SH-SY5Y (cell line): ENCODE data around the gene ZNF331.

ENCODE experiments used
- GATA2 ChIP-seq: IDR thresholded peaks from 2 replicates; pipeline ENCODE4 v1.6.1; 2011; ENCODE audit warnings: mild to moderate bottlenecking, low read depth, low read length
- GATA3 ChIP-seq: IDR thresholded peaks from 2 replicates; pipeline ENCODE4 v1.6.1; 2011; ENCODE audit warnings: low read depth, mild to moderate bottlenecking, low read length, moderate library complexity

The ZNF331 gene

GRCh38 chr19:53594811-53595509, 57.0 kb downstream of the ZNF331 start:
- TF ChIP-seq GATA3 (no peak), GATA2 (no peak)

DNA sequence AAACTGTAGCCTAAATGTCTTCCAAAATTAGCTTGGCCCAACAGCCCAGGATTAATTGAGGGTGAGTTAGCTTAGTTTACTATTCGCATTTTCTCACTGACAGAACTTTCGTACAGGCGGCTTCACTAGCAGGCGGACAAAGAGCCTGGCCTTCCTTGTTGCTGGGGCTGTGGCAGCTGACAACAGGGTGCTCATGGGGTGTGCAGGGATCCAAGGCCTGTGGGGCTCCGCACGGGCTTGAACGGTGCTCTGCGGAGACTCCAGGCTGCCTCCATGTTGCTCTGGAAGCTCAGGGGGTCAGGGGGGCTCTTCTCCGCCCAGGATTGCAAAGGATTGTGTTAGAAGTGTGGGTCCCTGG, 57.5 kb downstream of the ZNF331 start:
- TF ChIP-seq GATA3 (no peak), GATA2 (no peak)

DNA sequence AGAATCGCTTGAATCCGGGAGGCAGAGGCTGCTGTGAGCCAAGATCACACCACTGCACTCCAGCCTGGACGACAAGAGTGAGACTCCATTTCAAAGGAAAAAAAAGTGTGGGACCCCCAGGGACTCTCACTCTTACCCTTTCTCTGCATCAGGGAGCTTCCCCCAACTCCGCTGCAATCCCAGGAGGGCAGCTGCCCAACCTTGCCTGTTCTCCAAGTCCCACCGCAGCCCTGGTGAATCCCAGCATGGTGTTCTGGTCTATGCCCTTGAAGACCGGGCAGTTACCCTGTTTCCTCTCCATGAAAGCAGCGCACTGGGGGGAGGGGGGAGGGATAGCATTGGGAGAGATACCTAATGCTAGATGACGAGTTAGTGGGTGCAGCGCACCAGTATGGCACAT, 58.1 kb downstream of the ZNF331 start:
- TF ChIP-seq GATA3 (no peak), GATA2 (no peak)

GRCh38 chr19:53597023-53597422, 59.1 kb downstream of the ZNF331 start:
- no peak for TF ChIP-seq GATA3
- TF ChIP-seq GATA2: no peak

GRCh38 chr19:53598361-53598760, 60.4 kb downstream of the ZNF331 start:
- TF ChIP-seq GATA3 (no peak), GATA2 (no peak)

GRCh38 chr19:53600217-53600616, 62.3 kb downstream of the ZNF331 start:
- TF ChIP-seq GATA3 (no peak), GATA2 (no peak)

GRCh38 chr19:53606031-53606430, 68.1 kb downstream of the ZNF331 start:
- TF ChIP-seq GATA3 (no peak), GATA2 (no peak)

GRCh38 chr19:53608381-53608780, 70.4 kb downstream of the ZNF331 start:
- no peak for TF ChIP-seq GATA3
- TF ChIP-seq GATA2: no peak

GRCh38 chr19:53612762-53613526, 75.0 kb downstream of the ZNF331 start:
- no peak for TF ChIP-seq GATA2
- TF ChIP-seq GATA3: no peak

GRCh38 chr19:53621885-53622740, 84.2 kb downstream of the ZNF331 start:
- no peak for TF ChIP-seq GATA2
- TF ChIP-seq GATA3: no peak

DNA sequence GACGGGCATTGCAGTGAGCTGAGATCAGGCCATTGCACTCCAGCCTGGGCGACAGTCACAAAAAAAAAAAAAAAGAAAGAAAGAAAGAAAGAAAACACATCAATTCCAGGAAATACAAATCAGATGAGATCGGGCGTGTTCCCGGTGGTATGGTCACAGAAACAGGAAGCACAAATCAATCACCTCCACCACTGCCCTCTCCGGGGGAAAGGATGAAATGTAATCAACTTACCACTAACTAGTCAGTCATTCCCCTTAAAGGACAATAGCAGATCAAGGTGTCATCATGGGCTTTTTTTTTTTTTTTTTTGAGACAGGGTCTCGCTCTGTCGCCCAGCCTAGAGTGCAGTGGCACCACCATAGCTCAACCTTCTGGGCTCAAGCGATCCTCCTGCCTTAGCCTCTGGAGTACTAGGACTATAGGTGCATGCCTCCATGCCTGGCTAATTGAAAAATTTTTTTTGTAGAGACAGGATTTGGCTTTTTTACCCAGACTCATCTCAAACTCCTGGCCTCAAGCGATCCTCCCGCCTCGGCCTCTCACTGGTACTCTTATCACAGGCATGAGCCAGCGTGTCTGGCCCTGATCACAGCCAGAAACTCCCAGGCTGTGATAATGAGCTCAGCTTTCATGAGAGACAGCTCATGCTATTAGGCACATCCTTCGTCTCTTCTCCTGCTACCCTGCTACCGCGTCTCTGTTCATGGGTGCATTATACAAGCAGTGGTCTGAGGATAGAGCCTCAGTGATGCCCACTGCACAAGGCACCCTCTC, 87.0 kb downstream of the ZNF331 start:
- TF ChIP-seq GATA3 (no peak), GATA2 (no peak)

DNA sequence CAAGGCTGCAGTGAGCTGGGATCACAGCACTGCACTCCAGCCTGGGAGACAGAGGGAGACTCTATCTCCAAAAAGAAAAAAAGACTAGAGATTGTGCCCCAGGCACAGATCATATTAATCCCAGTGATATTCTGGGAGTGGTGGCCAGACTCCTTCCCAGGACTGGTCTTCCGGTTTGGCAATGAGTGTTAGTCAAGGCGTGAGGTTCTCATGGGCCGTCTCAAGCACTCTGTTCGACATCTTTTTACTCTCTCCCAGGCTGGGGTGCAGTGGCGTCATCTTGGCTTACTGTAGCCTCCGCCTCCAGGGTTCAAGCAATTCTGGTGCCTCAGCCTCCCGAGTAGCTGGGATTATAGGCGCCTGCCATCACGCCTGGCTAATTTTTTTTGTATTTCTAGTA, 88.5 kb downstream of the ZNF331 start:
- TF ChIP-seq GATA3 (no peak), GATA2 (no peak)

GRCh38 chr19:53626976-53627375, 89.0 kb downstream of the ZNF331 start:
- TF ChIP-seq GATA3: no peak
- no peak for TF ChIP-seq GATA2
